RWPE2 (cell line): ENCODE results near the gene PIP4K2A.

Experiments used
- ATAC-seq: fragments of 200-7000 bp; cut with Tn5 transposase; 3 replicates; pipeline ENCODE4 v1.9.1; 2021; ENCODE audit warnings: low read depth
- DNase-seq: peaks from one replicate; pipeline ENCODE4 v3.0.0-alpha.2; 2020; ENCODE audit warnings: low spot score
- H3K27ac ChIP-seq: fragments of 450-650 bp; 2 replicates; pipeline ENCODE4 v1.5.1; 2017; ENCODE audit warnings: mild to moderate bottlenecking; ENCODE audit not compliant: poor library complexity, severe bottlenecking
- H3K27me3 ChIP-seq: fragments of 250-450 bp; sonication (Bioruptor Pico); 2 replicates; pipeline ENCODE4 v1.5.1; 2021; ENCODE audit warnings: mild to moderate bottlenecking, moderate library complexity; ENCODE audit not compliant: insufficient read depth, poor library complexity, severe bottlenecking
- H3K36me3 ChIP-seq: fragments of 250-450 bp; sonication (Bioruptor Pico); 2 replicates; pipeline ENCODE4 v1.5.1; 2020; ENCODE audit warnings: low read depth, mild to moderate bottlenecking, moderate library complexity
- H3K4me1 ChIP-seq: fragments of 250-450 bp; sonication (Bioruptor Pico); 2 replicates; pipeline ENCODE4 v1.5.1; 2021; ENCODE audit warnings: mild to moderate bottlenecking, moderate library complexity; ENCODE audit not compliant: insufficient read depth, poor library complexity, severe bottlenecking
- H3K4me3 ChIP-seq: fragments of 250-450 bp; sonication (Bioruptor Pico); 2 replicates; pipeline ENCODE4 v1.5.1; 2021; ENCODE audit warnings: mild to moderate bottlenecking, moderate library complexity; ENCODE audit not compliant: severe bottlenecking
- H3K9me3 ChIP-seq: fragments of 250-450 bp; sonication (Bioruptor Pico); 2 replicates; pipeline ENCODE4 v1.5.1; 2021; ENCODE audit warnings: mild to moderate bottlenecking, moderate library complexity; ENCODE audit not compliant: severe bottlenecking
- CTCF ChIP-seq: fragments of 450-650 bp; IDR thresholded peaks from one replicate; pipeline ENCODE4 v1.5.1; 2017; ENCODE audit warnings: mild to moderate bottlenecking, moderate library complexity; ENCODE audit not compliant: poor library complexity, severe bottlenecking

The PIP4K2A gene

GRCh38 chr10:22607261-22607660 is 107.1 kb downstream of the PIP4K2A start:
- TF ChIP-seq CTCF, result no peak
- Histone ChIP-seq H3K27me3 (no peaks in the 10 kb centered on the region), H3K9me3 (no peaks in the 10 kb centered on the region), H3K4me1 (peaks cover 4% of the 10 kb centered on the region), H3K4me3 (no peak overlapping the region), H3K27ac (no peak overlapping the region), H3K36me3 (peaks cover 3% of the 10 kb centered on the region; the same call in 1 of the 2 replicates)
- no peak for DNase-seq
- no peak for ATAC-seq

GRCh38 chr10:22606164-22606614 is 108.2 kb downstream of the PIP4K2A start:
- Histone ChIP-seq H3K27me3 (no peaks in the 10 kb centered on the region), H3K27ac (no peak overlapping the region), H3K4me3 (no peak overlapping the region), H3K4me1 (peaks cover 4% of the 10 kb centered on the region), H3K36me3 (peaks cover 3% of the 10 kb centered on the region; the same call in 1 of the 2 replicates), H3K9me3 (no peaks in the 10 kb centered on the region)
- no peak for TF ChIP-seq CTCF
- ATAC-seq (no peak), DNase-seq (no peak)

- H3K27ac ChIP-seq, result no peak overlapping the region
- H3K4me3 ChIP-seq, result no peak overlapping the region
- no peak for TF ChIP-seq CTCF
- peaks cover 3% of the 10 kb centered on the region; the same call in 1 of the 2 replicates for H3K36me3 ChIP-seq
- no peaks in the 10 kb centered on the region for H3K27me3 ChIP-seq
- peaks cover 4% of the 10 kb centered on the region for H3K4me1 ChIP-seq
- H3K9me3 ChIP-seq, result no peaks in the 10 kb centered on the region
- ATAC-seq, result peak; percentile 76
- DNase-seq, result no peak
Measured at GRCh38 chr10:22605168-22605567, 109.2 kb downstream of the PIP4K2A start.

- Histone ChIP-seq H3K9me3 (no peaks in the 10 kb centered on the region), H3K27me3 (no peaks in the 10 kb centered on the region), H3K27ac (no peak overlapping the region), H3K4me1 (peaks cover 7% of the 10 kb centered on the region), H3K4me3 (no peak overlapping the region), H3K36me3 (peaks cover 3% of the 10 kb centered on the region; the same call in 1 of the 2 replicates)
- no peak for ATAC-seq
- DNase-seq, result no peak
- TF ChIP-seq CTCF, result no peak
Measured at GRCh38 chr10:22604344-22605126, 109.8 kb downstream of the PIP4K2A start.

- H3K27me3 ChIP-seq, result no peaks in the 10 kb centered on the region
- peaks cover 15% of the 10 kb centered on the region for H3K4me1 ChIP-seq
- DNase-seq (no peak), ATAC-seq (no peak)
- no peak for TF ChIP-seq CTCF
- H3K36me3 ChIP-seq, result no peaks in the 10 kb centered on the region
- no peaks in the 10 kb centered on the region for H3K9me3 ChIP-seq
- H3K27ac ChIP-seq, result no peak overlapping the region
- no peak overlapping the region for H3K4me3 ChIP-seq
Measured at GRCh38 chr10:22603581-22603980, 110.8 kb downstream of the PIP4K2A start.
